ENCODE results near the gene WFIKKN1.
A peak's percentile ranks its signal among the peaks of the same experiment; 100 is the strongest.
"Not testable (repeated sequence)": the region's sequence is repeated elsewhere in the genome, so short reads cannot be mapped to it uniquely, and the experiment has no call there.

Gene WFIKKN1

DNA sequence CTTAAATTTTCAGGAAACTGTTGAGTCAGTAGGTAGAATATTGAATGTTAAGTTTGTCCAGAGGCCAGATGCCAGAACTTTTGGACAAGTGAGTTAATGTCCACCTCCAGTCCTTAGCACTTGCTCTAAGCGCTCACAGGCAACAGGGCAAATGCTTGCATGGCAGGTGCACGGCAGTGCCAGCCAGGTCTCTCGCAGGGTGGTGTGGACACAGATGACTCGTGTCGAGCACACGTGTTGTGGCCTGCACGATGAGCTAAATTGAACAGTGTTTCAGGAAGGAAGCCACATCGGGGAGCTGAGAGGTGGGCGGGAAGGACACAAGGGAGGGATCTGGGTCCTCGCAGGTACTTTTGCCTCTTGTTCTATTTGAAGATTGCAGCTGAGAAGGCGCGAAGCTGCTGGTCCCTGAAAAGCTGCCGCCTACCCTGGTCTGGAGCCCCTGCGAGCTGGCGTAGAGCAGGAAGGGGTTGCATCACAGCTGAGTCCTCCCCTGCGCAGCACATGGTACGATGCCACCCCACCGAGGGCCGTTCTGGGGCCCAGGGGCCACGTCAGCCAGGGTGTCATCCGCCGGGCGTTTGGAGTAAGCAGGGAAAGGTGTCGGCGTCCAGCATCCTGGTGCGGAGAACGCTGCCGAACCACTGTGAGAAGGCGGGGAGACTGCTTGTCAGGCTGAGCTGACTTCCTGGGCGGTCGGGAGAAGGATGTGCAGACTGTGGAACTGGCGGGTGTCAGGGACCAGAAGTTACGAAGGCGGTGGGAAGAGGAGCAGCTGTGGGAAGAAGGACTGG lies 34.6 kb upstream of the WFIKKN1 start:
- no peak for DNase-seq

DNA sequence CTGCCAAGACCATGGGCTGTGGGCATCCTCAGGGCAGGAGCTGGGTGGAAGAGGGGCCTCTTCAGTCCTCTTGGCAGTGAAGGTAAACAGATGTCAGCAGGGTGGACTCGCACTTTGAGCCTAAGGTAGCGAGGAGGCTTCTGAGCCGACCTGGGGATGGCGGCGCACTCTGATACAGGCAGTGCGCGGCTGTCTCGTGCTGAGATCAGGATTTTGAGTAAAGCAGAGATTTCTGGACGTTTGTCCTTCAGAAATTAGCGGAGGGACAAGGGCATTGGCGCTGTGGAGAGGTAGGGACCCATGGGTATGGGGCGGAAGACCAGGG lies 34.1 kb upstream of the WFIKKN1 start:
- no peak for DNase-seq

DNA sequence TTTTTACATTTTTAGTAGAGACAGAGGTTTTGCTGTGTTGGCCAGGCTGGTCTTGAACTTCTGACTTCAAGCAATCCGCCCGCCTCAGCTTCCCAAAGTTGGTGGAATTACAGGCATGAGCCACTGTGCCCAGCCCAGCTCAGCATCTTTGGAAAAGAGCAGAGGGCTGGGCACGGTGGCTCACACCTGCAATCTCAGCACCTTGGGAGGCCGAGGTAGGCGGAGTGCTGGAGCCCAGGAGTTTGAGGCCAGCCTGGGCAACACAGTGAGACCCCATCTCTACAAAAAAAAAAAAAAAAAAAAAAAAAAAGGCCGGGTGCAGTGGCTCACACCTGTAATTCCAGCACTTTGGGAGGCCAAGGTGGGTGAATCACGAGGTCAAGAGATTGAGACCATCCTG lies 33.1 kb upstream of the WFIKKN1 start:
- DNase-seq, result not testable (repeated sequence)

DNA sequence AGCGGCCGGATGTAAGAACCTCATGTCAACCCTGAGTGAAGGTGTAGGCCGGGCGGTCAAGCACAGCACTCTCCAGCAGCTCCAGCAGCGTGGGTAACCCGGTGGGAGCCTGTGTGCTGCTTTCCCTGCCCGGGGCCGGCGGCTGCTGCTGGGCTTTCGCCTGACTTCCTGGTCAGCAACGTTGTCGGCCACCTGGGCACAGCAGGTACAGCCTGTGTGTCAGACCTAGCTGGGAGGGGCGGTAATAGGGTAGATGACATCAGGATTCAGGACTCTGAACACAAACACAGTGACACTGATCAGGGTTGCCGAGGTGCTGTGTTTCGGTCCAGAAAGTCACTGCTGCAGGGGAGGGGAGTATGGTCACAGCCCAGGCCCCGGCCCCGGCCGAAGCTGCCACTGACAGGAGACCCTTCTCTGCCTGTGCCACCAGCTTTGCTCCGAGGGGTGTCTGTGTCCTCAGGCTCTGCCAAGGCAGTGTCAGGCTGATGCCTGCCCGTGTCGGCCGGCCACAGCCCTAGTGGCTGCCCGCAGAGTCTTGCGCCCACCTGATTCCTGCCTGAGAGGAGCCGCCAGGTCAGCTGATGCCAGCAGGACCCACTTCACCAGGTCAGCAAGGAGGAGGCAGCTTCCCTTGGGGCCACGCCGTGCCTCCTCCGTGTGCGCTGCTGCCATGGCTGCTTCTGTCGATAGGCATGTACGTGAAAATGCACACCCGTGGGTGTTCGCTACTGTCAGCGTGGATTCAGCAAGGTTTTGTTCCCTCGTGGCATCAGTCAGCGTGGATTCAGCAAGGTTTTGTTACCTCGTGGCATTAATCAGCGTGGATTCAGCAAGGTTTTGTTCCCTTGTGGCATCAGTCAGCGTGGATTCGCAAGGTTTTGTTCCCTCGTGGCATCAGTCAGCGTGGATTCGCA lies 31.7 kb upstream of the WFIKKN1 start:
- no peak for DNase-seq

DNA sequence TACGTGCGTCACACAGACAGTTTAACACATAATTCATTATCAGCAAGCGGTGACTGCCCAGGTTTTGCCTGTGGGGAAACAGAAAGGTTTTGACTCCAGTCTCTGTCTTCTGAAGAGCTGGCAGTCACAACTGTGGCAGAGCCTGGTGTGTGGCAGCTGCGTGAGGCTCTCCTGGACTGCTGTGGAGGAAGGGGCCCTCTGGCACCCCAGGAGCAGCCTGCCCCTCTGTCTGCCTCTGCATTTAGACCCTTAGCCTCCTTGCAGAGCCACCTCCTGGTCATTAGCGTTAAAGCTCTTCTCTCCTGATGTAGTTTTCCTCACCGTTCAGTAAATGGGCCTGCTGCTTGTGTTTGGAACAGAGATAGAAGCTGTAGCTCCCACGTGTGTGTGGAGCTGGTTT lies 30.0 kb upstream of the WFIKKN1 start:
- no peak for DNase-seq

DNA sequence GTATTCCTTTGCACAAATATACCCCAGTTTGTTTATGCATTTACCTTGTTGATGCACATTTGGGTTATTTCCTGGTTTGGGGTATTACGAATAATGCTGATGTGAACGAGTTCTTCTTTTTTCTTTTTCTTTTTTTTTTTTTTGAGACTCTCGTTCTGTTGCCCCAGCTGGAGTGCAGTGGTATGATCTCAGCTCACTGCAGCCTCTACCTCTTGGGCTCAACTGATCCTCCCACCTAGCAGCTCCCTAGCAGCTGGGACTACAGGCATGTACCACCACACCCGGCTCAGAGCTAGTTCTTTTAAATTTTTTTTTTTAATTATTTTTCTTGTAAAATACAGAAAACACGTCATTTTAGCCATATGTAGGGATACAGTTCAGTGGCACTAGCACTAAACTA lies 26.9 kb upstream of the WFIKKN1 start:
- no peak for DNase-seq

DNA sequence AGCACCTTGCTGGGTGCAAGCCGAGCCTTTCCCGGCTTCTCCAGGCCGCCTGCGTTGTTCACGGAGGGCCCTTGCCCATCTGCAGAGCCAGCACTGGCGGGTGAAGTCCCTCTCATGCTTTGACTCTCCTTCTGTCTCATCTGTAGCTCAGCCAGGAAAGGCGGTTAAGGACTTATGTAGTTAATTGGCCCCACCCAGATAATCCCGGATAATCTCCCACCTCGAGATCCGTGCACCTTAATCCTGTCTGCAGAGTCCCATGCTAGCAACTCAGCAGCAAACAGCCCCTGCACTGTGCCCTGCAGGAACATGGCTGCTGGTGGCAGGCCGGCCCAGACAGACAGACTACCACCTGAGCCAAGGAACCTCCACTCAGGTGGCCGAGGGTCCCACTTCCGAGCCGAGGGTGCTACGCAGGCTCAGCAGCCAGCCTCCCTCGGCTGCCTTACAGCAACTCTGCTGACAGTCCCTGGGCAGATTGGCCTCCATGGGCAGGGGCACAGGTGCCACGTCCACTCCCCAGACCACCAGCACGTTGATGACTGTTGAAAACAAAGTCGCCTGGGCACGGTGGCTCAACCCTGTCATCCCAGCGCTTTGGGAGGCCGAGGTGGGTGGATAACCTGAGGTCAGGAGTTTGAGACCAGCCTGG lies 24.0 kb upstream of the WFIKKN1 start:
- no peak for DNase-seq

DNA sequence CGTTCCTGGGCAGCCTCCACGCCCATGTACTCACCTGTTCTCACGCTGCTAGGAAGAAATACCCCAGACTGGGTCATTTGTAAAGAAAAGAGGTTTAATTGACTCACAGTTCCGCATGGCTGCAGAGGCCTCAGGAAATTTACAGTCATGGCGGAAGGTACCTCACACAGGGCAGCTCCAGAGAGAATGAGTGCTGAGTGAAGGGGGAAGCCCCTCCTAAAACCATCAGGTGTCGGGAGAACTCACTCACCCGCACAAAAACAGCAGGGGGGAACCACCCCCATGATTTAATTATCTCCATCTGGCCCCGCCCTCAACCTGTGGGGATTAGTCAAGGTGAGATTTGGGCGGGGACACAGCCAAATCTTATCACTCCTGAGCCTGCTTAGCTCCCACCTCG lies 22.8 kb upstream of the WFIKKN1 start:
- DNase-seq, result peak; percentile 66 to 72

DNA sequence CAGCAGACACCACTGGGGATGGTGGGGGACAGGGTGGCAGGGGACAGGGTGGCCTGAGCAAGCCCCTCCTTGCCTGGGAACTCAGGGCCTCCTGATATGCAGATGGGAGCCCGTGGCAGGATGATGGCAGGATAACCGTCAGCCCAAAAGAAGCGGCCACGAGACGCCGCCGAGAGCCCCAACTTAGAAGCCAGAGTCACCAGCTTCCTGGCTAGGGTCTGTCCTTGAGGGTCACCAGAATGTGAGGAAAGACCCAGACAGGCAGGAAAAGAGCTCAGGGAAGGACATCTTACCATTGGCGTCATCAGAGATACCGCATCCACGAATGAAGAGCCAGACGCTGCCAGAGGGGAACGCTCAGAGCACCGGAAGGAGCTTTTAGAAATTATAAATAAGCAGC lies 21.5 kb upstream of the WFIKKN1 start:
- no peak for DNase-seq

DNA sequence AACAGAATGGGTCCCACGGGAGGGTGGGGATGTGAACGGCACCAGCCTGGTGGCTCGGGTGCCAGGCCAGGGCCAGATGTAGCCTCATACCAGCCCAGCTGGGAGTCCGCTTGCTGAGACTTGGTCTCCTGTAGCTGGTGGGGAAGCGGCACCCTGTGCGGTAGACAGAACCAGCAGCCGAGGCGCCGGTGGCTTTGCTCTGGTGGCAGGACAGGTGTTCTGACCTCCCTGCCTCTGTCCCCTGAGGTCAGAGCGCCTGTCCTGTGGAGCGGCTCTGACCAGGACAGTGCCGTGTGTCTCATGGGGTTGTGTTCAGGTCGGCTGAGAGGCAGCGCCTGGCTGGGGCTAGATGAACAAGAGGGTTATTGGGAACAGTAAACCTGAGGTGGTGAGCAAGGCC lies 20.8 kb upstream of the WFIKKN1 start:
- no peak for DNase-seq

DNA sequence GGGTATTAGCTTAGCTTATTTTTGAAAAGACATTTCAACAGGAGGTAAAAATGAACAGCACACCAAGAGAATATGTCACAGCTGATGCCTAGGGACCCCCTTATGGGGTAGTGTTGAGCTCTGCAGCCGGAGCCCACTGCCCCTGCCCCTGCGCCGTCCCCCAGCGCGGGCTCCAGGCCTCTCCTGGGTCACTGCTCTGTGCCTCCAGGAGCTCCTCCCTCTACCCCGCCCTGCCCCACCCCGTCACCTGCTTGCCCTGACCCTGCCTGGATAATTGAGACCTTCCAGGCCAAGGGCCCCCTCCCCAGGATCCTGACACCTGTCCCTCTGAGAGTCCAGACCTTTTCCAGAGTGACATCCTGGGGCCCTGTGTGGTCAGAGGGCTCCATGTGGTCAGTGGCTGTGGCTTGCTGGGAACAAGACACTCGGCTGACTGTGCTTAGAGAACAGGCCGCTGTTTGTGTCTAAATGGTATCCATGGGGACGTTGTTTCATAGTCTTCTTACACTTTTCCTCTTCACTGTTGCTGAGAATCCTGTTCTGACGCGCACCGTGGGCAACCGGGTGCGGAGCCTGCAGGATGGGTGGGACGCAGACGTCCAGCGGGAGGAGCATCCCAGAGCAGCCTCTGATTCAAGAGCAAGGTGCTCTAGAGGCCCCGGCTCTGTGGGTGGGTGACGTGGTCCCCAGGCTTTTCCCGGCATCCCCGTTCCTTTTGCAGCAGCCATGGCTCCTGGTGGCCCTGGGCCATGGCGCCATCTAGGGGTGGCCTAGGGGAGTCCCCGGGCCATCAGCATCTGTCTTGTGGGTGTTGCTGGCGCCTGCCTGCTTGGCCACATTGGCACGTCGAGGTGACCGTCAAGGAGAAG lies 20.0 kb upstream of the WFIKKN1 start:
- DNase-seq, result peak; percentile 68 to 78

DNA sequence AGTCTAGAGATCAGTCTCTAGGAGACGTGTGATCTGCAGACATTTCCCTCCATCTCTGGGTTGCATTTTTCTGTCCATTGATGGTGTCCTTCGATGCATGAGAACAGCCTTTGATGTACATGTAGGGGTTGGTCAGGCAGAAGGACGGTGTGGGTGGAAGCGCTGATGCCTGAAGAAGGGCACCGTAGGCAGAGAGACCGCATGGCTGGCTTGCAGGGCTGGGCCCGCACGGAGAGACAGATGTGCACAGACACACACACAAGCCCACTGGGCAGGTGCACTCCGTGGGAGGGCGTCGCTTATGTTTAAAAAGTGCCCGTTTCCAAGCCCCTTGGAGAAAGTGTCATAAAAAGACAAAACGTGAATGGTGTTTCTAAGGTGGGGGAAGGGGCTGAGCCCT lies 15.7 kb upstream of the WFIKKN1 start:
- no peak for DNase-seq

DNA sequence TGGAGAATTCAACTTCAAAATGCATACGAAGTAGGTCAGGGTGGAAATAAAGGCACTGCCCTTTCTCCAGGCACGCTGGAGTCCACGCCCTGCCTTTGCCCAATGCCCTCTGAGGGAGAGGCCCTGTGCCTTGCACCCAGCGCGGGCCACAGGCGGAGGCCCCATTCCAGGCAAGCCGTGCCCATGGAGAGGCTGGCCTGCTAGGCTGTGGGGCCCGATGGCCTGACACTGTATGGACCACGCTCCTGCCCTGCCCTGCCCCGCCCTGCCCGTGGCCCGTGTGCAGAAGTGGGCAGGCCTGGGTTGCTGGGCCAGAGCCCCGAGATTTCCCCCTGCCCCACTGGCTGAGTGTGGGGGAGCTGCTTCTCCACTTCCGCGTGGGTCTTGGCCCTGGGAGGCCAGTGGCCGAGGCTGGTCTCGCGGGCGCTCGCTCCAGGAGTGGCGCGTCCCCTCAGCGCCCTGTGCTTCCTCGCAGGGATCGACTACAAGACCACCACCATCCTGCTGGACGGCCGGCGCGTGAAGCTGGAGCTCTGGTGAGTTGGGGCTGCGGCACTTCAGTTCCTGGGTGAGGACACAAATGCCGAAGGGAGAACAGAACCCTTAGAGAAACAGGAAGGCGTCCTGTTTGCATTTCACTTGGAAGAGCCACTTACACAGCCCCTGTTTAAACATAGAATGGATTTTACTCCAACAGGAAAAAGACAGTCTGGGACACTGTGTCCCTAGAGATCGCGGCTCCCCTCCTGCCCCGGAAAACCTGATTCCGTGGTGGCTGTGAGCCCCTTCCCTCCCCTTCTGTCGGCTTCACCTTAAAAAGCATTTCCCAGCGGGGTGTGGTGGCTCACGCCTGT lies 13.8 kb upstream of the WFIKKN1 start:
- no peak for DNase-seq

DNA sequence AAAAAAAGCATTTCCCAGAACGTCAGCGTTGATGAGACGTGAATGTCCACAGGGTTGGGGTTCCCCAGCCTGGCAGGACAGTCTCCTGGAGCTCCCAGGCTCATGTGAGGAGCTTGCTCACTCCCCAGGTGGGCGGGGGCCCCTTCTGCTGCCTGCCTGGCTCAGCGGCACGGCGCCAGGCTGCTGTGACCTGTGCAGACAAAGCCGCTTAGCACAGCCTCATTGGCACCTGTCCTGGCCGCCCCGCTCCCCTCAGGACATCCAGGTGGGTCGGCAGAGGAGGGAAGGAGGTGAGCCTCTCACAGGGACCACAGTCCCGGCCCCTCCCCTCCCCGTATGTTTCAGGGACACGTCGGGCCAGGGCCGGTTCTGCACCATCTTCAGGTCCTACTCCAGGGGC lies 12.9 kb upstream of the WFIKKN1 start:
- no peak for DNase-seq

DNA sequence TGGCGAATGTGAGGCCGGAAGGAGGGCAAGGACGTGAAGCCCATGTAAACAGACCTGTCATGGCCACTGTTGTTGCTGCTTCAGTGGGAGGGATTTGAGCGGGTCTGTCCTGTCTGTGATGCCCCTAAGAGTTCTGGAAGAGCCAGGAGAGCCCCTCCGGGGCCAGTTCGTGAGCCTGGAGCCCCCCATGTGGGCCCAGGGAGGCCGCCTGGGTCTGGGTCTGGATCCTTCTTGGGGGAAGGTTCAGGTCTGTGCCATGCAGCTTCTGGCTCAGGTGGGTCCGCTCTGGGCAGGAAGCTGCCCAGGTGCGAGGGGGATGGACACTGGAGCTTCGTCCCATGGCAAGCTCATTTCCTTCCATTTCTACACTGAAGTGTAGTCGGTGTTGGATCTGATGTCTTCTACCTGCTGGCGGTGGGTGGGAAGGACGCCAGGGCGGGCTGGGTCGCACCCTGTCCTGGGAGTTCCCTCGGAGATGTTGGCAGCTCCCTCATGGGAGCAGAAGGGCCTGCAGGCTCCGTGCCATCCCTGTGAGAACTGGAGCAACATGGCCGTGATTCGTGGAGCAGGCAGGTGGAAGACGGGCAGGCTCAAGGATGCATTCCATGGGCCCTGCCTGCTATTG lies 11.2 kb upstream of the WFIKKN1 start:
- no peak for DNase-seq

DNA sequence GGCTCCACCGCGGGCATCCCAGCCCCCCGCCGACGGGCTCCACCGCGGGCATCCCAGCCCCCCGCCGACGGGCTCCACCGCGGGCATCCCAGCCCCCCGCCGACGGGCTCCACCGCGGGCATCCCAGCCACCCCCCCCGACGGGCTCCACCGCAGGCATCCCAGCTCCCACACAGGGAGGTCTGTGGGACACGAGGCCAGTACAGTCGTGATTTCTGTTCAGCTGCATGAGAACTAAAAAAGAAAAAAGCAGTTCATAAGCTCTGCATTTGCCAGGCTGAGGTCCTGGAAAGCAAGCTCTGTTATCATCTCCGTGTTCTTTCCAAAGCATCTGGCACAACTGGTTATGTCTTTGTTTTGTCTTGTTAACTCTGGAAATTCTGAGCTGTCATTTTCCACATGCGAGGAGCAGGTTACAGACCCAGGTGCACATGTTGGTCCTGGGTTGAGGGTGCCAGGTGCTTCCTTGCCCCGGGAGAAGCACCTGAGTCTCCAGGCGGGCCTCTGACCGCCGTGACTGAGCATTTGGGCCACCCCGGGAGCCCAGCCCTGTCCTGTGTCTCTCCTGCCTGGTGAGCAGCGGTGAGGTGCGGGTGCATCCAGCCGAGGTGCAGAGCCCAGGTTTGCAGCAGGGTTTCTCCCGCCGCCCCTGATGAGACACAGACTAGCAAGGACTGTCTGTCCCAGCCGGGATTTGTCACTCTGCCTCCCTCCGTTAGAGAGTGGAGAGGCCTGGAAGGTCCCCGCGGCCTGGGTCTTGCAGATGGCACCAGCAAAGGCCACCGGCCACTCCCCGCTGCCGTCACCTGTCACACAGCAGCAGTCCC lies 9.9 kb upstream of the WFIKKN1 start:
- DNase-seq, result no peak

DNA sequence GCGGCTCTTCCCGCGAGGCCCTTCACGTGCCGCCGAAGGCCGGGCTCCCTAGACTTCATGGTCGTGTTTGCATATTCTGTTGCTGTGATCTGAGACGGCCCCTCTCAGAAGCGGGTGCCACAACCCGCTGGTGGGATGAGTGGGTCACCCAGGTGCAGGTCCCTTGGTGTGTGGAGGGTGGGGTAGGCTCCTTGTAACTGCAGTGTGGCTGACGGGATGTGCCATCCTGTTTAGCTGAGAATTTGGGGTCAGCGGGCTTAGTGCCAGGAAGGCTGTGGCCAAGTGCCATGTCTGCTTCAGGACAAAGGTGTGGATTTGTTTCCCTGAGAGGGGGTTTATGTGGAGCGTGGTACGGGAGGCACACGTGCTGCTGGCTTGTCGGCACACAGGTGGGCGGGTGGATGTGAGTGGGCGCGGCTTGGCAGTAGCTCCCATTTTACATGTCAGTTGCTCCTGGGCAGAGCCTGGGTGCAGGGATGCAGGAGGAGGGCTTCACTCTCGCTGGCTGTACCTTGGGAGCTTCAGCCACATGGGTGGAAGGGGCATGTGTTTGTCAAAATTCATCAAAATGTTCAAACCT lies 9.2 kb upstream of the WFIKKN1 start:
- DNase-seq, result no peak

DNA sequence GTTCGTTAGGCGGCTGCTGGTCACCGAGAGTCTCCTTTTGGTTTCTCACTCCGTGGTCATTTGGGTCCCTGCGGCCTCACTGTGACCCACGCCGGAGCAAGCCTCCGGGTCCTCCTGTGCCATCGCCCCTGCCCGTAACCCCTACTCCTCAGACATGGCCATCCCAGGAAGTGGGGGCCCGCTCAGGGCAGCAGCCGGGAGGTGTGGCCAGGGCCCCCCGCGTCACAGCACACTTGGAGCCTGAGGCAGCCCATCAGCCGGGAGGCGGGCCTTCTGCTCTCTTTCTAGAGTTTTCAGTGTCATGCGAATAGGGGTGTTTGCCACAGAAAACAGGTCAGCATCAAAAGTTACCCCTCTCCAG lies 7.9 kb upstream of the WFIKKN1 start:
- no peak for DNase-seq

DNA sequence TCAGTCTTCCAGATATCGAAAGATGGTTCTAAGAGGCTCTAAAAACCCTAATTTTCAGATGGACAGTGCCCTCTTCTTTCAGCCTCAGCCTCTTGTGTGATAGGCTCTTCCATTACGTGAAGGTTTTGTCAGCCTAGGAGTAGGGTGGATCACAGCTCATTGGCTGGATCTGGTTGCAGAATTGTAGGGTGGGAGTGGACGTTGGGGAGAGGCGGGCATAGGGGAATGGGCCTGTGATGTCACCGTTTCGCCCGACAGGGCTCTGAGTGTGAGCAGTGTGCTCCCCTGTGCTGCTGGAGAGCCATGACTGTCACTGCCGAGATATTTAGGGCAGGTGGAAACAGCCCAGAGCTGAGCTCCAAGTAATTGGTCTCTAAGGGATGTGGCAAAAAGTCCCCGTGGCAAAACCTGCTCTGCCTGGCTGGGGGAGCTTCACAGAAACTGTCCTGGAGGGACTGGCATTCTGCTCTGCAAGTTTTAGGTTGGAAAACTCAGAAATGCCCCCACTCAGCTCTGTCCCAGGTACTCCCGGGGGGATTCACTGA lies 6.2 kb upstream of the WFIKKN1 start:
- no peak for DNase-seq
